OCI-LY3 (cell line): ENCODE results near the gene SMIM29.

Experiments used
- CTCF ChIP-seq: fragments of 200-600, 300-600 bp; sonication (generic); IDR thresholded peaks from 2 replicates; pipeline ENCODE4 v1.5.1; 2014; ENCODE audit warnings: antibody characterized with exemption, low read length, low read depth
- EZH2phosphoT487 ChIP-seq: fragments of 200-600 bp; shearing (Covaris generic); IDR thresholded peaks from 2 replicates; pipeline ENCODE4 v1.6.1; 2018; ENCODE audit warnings: antibody characterized with exemption, mixed run types, low read depth

DNA sequence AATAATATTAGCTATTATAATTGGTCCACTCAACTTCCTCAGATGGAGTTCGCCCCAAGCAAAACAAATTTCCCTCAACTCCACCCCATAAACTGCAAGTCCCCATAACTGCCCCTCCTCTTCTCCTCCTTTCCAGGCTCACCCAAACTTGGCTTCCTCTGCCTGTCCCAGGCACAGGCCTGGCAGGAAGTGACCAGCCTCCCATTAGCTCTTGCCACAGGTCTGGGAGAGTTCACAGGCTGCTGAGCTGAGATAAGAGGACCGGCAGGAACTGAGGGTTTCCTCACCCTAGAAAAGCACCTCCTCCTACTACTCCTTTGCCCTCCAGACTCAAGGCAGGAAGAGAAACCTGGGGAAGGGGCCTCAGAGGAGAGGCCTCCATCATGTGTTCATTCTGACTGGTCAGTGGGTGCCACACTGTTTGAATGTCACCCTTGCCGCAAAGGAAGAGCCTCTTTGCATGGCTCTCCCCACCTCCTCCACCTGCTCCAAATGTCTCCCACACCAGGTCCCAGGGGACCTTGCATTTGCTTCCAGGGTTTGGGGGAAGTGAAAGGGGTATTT is 24.5 kb upstream of the SMIM29 start:
- TF ChIP-seq CTCF (no peak), EZH2phosphoT487 (no peak)
